Activated T-cell treated with anti-CD3 and anti-CD28 coated beads, Interleukin-2, amount 50 U/mL, for 1 hour (primary cell): ENCODE measurements around the gene CCDC88C.
"Not testable (repeated sequence)": the region's sequence is repeated elsewhere in the genome, so short reads cannot be mapped to it uniquely, and the experiment has no call there.

Experiments
- DNase-seq: peaks from one replicate; pipeline ENCODE4 v3.0.0-alpha.2; 2020

The CCDC88C gene

GRCh38 chr14:91284791-91285548, 132.7 kb downstream of the CCDC88C start:
- DNase-seq = no peak

DNA sequence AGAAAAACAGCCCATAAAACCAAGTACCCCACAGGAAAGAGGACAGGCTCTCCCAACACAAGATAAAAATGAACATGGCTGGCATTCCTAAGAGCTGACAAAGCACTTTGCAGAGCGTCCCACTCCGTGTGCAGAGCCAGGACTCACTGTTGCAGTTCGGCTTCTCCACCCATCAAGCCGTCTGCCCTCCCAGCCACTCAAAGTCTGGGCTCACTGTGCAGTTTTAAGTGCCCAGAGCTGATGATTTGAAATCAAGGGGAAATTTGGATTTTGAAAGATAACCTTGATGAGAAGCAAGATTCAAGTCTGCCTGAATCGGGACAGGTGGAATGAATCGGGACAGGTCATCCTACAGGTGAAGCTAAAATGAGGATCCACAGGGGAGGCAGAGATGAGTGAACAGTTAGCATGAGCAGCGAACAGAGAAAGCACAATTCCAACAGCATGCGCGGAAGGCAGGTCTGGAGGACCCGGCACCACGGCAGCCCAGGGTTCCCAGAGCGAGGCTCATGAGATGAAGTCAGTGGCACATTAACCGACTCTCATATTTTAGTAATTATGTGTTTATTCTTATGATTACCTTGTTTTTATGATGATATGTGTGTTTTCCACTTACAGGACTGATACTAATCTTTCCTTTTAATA, 133.4 kb downstream of the CCDC88C start:
- no peak for DNase-seq

DNA sequence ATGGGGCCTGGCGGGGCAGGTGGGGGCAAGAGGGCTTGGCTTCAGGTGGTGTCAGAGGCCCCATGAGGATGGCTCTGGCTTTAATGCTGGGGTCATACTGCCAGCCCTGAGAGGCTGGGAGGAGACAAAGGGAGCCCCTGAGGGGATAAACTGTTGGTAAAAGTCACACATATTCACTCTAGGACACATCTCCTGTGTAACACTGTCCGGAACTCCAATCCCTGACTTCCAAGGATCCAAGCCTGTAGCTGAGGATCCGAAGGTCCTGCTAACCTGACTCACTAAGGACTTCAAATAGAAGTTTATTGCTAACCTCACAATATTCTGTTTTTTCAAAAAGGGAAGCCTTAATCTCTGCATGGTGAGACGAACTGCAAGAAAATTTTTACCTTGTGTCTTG, 134.0 kb downstream of the CCDC88C start:
- DNase-seq = no peak

DNA sequence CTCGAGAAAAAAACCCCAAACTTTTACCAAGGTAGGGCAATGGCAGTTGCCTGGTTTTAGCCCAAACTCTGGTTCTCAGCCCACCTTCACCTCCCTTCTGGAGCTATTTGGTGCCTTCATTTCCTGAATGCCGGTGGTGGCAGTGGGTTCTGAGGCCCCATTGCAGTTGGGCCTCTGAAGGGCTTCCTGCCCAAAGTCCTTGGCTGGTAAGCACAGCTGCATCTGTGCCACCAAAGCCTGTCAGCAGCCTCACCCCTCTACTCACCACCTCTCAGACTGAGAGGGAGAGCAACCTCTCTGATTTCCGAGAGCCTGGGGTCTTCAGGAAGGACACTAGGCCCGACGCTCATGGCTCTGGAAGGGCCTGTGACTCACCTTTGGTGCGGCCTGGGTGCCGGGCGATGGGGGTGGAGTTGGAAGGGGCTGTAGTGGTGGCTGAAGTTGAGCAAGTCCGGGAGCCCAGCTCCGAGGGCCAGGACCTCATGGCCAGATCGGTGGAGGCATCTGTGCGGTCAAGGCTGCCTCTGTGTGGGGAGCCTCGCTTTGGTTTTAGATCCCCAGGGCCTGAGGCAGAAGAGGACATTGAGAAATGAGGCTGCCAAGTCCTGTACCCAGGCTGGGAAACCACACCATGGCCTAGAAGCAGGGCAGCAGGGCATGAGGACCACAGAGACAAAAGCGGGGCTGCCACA, 134.5 kb downstream of the CCDC88C start:
- DNase-seq = no peak

DNA sequence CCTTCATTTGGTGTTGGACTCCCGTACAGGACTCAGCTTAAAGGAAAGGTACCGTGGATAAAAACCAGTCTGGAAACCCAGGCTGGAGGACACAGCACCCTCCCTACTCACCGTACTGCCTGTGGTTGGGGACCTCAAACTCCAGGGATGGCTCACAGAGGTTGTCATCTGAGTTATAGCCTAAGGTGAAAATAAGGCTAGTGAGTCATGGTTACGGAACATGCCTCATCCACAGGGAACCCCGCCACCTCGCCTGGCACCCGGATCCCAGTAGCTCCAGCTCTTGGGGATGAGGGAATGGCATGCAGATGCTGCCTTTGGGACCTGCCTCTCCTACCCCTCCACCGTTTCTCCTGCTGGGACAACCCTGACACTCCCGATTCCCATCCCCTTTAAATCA, 136.3 kb downstream of the CCDC88C start:
- DNase-seq = no peak

DNA sequence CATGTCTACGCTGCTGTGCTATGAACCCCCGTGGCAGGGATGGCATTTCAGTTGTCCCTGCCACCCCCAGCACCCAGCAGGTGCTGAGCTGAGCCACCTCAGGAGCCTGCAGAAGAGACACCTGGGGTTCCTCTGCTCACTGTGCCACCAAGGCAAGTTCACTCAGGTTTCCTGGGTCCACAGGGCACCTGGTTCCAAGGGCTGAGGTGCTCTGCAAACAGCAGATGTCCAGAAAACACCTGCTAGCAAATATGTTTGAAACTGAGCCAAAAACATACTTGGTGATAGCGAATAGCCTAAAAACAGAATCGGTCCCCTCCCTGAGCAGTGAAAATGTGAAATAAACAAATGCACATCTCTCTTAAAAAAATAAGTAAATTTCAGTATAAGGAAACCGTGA, 137.5 kb downstream of the CCDC88C start:
- no peak for DNase-seq

DNA sequence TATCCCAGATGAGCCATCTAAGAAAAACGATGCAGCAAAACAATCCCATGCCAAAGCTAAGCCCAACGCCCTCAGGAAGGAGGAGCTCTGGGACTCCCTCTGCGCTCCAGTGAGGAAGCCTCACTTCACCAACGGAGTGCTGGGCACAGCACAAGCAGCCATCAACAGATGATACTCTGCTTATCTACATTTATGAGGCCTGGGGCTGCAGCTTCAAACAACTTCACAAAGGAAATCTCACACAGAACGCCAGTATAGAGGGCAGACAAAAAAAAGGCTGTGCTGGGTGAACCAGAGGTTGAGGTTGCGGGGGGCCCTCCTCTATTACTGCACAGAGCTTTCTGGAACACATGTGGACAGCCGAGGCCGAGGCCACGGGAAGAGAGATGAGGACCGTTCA, 138.3 kb downstream of the CCDC88C start:
- no peak for DNase-seq

- no peak for DNase-seq
Measured at GRCh38 chr14:91278383-91278715, 139.3 kb downstream of the CCDC88C start.

GRCh38 chr14:91277546-91278382, 139.9 kb downstream of the CCDC88C start:
- no peak for DNase-seq

DNA sequence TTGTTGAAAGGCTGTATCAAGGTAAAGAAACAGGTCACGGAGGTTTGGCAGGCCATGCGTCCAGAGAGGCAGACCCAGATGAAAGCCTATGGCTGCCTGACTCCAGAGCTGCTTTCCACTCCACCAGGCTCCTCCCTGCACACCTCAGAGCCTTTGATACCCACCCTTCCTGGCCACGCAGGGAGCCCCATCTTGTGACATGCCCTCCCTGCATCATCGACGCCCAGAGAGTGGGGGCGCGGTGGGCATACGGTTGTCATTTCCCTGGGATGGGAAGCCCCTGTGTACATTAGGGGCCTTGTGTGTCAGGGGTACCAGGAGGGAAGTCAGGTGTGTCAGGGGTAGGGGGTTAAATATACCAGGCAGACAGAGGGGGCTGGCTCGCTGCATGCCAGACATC, 142.8 kb downstream of the CCDC88C start:
- no peak for DNase-seq

DNA sequence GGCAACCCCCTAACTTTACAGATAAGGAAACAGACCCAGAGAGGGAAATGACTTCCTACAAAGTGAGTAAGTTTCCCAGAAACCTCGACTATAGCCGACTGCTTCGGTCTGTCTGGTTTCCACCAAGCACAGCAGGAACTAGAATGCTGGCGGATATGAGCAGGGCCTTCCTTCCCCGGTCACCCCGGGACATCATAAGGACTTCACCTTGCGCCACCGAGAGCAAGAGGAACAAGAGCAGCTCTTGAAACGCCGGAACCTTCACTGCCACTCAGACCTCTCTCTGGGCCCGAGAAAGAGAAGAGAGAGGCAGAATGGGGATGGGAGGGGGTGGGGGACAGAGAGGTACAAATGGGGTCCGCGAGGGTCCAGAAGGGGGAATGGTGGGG, 143.7 kb downstream of the CCDC88C start:
- DNase-seq = no peak

DNA sequence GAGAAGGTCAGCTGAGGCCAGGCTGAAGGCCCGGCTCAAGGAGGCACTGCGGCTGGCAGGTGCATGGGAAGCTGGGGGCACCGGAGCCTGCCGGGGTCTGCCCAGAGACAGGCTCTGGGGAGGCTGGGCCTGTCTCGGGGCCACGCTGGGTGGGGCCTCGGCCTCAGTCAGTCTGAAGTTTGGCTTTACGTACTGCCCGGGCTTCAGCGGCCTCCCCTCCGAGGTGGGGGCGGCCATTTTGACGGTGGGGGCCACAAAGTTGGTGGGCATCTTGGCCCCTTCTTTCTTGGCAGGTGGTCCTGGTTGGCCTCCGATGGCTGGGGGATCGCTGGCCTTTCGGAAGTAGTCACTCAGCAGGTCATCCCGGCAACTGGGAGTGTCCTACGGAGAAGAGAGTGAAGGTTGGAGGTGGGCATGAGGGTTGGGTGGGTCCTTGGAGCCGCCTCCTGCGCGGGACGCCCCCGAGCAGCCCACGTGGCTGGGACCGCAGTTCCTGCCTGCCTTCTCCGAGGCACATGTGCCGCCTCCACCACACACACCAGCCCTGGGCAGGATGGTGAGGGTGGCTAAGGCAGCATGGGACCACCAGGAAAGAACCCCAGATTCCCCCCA, 144.2 kb downstream of the CCDC88C start:
- no peak for DNase-seq

DNA sequence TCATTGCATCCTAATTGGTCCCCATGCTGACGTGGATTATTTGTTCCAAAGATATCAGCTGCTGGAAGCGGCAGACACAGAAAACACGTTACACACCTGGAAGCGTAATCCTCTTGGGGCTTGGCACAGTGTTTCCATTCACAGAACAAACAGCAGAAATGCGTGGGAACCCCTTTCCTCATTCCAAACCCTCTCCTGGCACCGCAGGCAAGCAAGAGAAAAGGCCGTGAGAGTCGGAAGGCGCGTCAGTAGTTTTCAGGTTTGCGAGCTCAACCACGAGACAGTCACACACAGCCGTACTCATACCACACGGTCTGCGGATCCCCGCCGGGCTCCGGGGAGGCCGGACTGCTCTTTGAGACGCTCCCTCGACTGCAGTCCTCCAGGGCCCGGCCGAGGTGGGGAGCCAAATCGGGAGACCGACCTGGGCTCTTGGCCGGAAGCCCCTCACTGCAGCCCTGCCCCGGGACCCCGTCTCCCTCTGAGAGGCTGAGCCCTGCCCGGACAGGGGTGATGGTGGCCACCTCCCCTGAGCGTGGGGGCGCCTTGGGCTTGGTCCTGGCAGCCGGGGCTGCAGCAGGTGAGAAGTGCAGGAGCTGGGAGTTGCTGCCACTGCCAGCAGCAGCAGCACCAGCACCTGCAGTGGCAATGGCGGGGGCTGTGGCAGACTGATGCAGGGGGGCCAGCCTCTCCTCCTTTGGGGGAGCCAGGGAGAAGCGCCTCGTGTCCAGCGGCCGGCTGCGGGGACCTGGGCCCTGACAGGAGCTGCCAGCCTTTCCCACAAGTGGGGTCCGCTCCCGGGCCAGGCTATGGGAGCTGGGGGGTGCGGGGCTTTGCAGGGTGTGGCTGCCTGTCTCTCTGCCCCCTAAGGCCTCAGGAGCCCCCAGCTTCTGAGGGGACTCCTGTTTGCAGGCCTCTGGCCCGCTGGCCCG, 145.0 kb downstream of the CCDC88C start:
- no peak for DNase-seq

GRCh38 chr14:91271639-91272038, 146.0 kb downstream of the CCDC88C start:
- no peak for DNase-seq

DNA sequence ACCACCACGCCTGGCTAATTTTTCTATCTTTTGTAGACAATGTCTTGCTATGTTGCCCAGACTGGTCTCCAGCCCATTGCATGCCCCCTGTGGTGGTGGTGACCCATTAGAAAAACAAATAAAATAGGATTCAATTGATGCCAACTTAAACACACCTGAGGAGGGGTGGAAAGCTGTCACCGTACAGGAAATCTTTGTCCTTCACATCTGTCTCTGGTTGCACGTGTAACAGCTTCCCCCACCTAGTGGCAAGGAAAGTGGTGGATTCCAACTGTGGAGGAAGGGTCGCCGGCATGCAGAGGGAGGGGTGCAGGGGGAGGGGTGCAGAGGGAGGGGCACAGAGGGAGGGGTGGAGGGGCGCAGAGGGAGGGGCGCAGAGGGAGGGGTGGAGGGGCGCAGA, 147.0 kb downstream of the CCDC88C start:
- no peak for DNase-seq

- DNase-seq = no peak
Measured at GRCh38 chr14:91270188-91270587, 147.4 kb downstream of the CCDC88C start.

GRCh38 chr14:91269076-91269991, 148.3 kb downstream of the CCDC88C start:
- DNase-seq = no peak

- DNase-seq = no peak
Measured at GRCh38 chr14:91267965-91268437, 149.6 kb downstream of the CCDC88C start.

- DNase-seq = not testable (repeated sequence)
Measured at GRCh38 chr14:91266276-91266675, 151.3 kb downstream of the CCDC88C start.

GRCh38 chr14:91265404-91265803, 152.2 kb downstream of the CCDC88C start:
- DNase-seq = no peak
